Nephron progenitor cell (in vitro differentiated cells): ENCODE measurements around the gene UBE2V1.

Source experiments
- DNase-seq: peaks from one replicate; pipeline ENCODE4 v3.0.0; 2021
- H3K27ac Mint-ChIP-seq: 2 replicates; pipeline ENCODE4 v1.8.0; 2021; ENCODE audit warnings: mild to moderate bottlenecking, moderate library complexity, mixed read lengths
- H3K27me3 Mint-ChIP-seq: 2 replicates; pipeline ENCODE4 v1.8.0; 2021; ENCODE audit warnings: mild to moderate bottlenecking, low read depth, mixed read lengths; ENCODE audit not compliant: poor library complexity
- H3K36me3 Mint-ChIP-seq: 2 replicates; pipeline ENCODE4 v1.8.0; 2021; ENCODE audit warnings: low read depth, mixed read lengths
- H3K4me1 Mint-ChIP-seq: 2 replicates; pipeline ENCODE4 v1.8.0; 2021; ENCODE audit warnings: mixed read lengths
- H3K4me3 Mint-ChIP-seq: 2 replicates; pipeline ENCODE4 v1.8.0; 2021; ENCODE audit warnings: mild to moderate bottlenecking, moderate library complexity, mixed read lengths
- H3K9me3 Mint-ChIP-seq: 2 replicates; pipeline ENCODE4 v1.8.0; 2021; ENCODE audit warnings: mild to moderate bottlenecking, moderate library complexity, mixed read lengths
- TF ChIP-seq, protein P1 (sequence below): fragments of 200-600 bp; sonication (generic); IDR thresholded peaks from 2 replicates; pipeline ENCODE4 v1.5.0; 2021; ENCODE audit warnings: antibody characterized with exemption

Gene UBE2V1

GRCh38 chr20:50101281-50101680 is 11.7 kb downstream of the UBE2V1 start:
- no peak overlapping the region for H3K4me3 Mint-ChIP-seq
- no peak for DNase-seq
- H3K27me3 Mint-ChIP-seq = no peaks in the 10 kb centered on the region
- H3K27ac Mint-ChIP-seq = no peak overlapping the region
- TF ChIP-seq, protein P1, sequence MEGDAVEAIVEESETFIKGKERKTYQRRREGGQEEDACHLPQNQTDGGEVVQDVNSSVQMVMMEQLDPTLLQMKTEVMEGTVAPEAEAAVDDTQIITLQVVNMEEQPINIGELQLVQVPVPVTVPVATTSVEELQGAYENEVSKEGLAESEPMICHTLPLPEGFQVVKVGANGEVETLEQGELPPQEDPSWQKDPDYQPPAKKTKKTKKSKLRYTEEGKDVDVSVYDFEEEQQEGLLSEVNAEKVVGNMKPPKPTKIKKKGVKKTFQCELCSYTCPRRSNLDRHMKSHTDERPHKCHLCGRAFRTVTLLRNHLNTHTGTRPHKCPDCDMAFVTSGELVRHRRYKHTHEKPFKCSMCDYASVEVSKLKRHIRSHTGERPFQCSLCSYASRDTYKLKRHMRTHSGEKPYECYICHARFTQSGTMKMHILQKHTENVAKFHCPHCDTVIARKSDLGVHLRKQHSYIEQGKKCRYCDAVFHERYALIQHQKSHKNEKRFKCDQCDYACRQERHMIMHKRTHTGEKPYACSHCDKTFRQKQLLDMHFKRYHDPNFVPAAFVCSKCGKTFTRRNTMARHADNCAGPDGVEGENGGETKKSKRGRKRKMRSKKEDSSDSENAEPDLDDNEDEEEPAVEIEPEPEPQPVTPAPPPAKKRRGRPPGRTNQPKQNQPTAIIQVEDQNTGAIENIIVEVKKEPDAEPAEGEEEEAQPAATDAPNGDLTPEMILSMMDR = no peak
- H3K9me3 Mint-ChIP-seq = no peaks in the 10 kb centered on the region
- peaks cover 28% of the 10 kb centered on the region for H3K36me3 Mint-ChIP-seq
- H3K4me1 Mint-ChIP-seq = peaks cover 32% of the 10 kb centered on the region

DNA sequence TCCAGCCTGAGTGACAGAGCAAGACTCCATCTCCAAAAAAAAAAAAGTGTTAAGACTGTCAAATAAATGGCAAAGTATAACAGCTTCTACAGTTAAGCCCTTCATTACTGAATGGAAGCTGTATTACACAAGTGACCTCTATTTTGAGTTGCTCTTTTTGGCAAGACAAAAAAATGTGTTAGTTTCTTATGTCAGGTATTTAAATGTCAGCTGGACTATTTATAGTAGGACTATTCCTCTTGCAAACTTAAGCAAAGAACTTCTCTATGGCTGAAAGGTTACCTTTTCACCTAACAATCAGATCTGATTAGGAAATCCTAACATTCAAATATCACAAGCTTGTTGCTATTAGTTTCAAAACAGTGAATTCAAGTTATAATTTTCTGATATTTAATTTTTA is 12.4 kb downstream of the UBE2V1 start:
- no peaks in the 10 kb centered on the region for H3K27me3 Mint-ChIP-seq
- H3K36me3 Mint-ChIP-seq = peaks cover 28% of the 10 kb centered on the region
- no peaks in the 10 kb centered on the region for H3K9me3 Mint-ChIP-seq
- no peak overlapping the region for H3K27ac Mint-ChIP-seq
- no peak for DNase-seq
- H3K4me1 Mint-ChIP-seq = peaks cover 32% of the 10 kb centered on the region
- no peak overlapping the region for H3K4me3 Mint-ChIP-seq
- TF ChIP-seq, protein P1 = no peak

DNA sequence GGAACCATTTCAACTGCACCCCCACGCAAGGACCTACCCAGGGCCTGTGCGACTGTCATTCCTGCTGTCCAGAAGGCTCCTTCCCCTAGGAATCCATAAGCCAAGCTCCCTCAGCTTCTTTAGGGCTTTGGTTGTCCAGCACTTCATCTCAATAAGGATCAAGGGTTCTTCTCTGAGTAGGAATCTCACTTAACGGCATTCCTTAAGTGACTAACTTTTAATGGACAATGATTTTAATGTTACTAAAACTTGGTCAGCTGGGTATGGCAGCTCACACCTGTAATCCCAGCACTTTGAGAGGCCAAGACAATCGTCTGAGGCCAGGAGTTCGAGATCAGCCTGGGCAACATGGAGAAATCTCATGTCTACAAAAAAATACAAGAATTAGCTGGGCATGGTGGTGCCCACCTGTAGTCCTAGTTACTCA is 13.4 kb downstream of the UBE2V1 start:
- Mint-ChIP-seq H3K27me3 (no peaks in the 10 kb centered on the region), H3K9me3 (no peaks in the 10 kb centered on the region), H3K27ac (peak overlapping the region; percentile 63), H3K4me3 (no peak overlapping the region), H3K4me1 (peaks cover 32% of the 10 kb centered on the region), H3K36me3 (peaks cover 28% of the 10 kb centered on the region)
- TF ChIP-seq, protein P1 = no peak
- no peak for DNase-seq

DNA sequence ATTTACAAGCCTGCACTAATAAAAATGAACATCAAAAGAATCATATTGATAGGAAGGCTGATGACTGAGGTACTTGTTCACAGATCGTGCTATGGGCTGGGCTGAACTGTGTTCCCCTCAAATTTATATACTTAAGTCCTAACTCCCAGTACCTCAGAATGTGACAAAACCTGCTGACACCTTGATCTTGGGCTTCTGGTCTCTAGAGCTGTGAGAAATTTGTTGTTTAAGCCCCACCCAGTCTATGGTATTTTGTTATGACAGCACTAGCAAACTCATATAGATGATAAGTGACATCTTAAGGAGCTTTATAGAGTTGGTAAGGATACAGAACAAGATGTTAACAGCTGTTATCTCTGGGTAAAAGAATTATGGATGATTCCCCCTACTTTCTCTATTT is 13.8 kb downstream of the UBE2V1 start:
- Mint-ChIP-seq H3K27me3 (no peaks in the 10 kb centered on the region), H3K9me3 (no peaks in the 10 kb centered on the region), H3K4me3 (no peak overlapping the region), H3K4me1 (peaks cover 32% of the 10 kb centered on the region), H3K27ac (peak overlapping the region; percentile 63), H3K36me3 (peaks cover 32% of the 10 kb centered on the region)
- DNase-seq = no peak
- TF ChIP-seq, protein P1 = no peak

DNA sequence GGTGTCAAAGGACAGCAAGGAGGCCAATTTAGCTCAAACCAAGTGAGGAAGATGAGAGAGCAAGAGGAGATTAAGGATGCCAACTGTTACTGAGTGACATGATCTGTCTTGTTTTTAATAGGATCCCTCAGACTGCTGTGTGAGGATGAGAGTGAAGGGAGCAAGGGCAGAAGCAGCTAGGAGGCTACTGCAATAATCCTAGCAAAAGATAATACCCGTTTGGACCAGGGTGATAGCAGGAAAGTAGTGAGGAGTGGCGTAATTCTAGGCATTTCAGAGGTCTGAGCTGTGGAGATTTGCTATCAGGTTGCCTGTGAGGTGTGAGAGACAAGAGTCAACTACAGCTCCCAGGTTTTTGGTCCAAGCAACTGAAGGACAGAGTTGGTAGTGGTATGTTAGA is 14.7 kb downstream of the UBE2V1 start:
- TF ChIP-seq, protein P1 = no peak
- H3K36me3 Mint-ChIP-seq = peaks cover 31% of the 10 kb centered on the region
- peaks cover 32% of the 10 kb centered on the region for H3K4me1 Mint-ChIP-seq
- no peak overlapping the region for H3K4me3 Mint-ChIP-seq
- H3K27ac Mint-ChIP-seq = peak overlapping the region; percentile 5
- peaks cover 3% of the 10 kb centered on the region for H3K27me3 Mint-ChIP-seq
- H3K9me3 Mint-ChIP-seq = no peaks in the 10 kb centered on the region
- no peak for DNase-seq

- Mint-ChIP-seq H3K27me3 (peaks cover 3% of the 10 kb centered on the region), H3K9me3 (no peaks in the 10 kb centered on the region), H3K4me3 (no peak overlapping the region), H3K27ac (peak overlapping the region; percentile 5), H3K36me3 (peaks cover 32% of the 10 kb centered on the region), H3K4me1 (peaks cover 32% of the 10 kb centered on the region)
- no peak for DNase-seq
- TF ChIP-seq, protein P1 = no peak
These were observed 15.1 kb downstream of the UBE2V1 start for GRCh38 chr20:50097843-50098242.
